Measurements from ENCODE around the gene DOK6.
"Not testable (repeated sequence)": the region's sequence is repeated elsewhere in the genome, so short reads cannot be mapped to it uniquely, and the experiment has no call there.

Gene DOK6

GRCh38 chr18:69631281-69631680 lies 230.6 kb downstream of the DOK6 start:
- DNase-seq: no peak

- DNase-seq: no peak
Measured at GRCh38 chr18:69635482-69635881, 234.8 kb downstream of the DOK6 start.

GRCh38 chr18:69636529-69637301 lies 236.0 kb downstream of the DOK6 start:
- no peak for DNase-seq

- DNase-seq: no peak
Measured at GRCh38 chr18:69638056-69638455, 237.4 kb downstream of the DOK6 start.

- no peak for DNase-seq
Measured at GRCh38 chr18:69647702-69648101, 247.0 kb downstream of the DOK6 start.

- no peak for DNase-seq
Measured at GRCh38 chr18:69648486-69648885, 247.8 kb downstream of the DOK6 start.

- no peak for DNase-seq
Measured at GRCh38 chr18:69649684-69650083, 249.0 kb downstream of the DOK6 start.

GRCh38 chr18:69651243-69651642 lies 250.6 kb downstream of the DOK6 start:
- no peak for DNase-seq

- DNase-seq: no peak
Measured at GRCh38 chr18:69655816-69656215, 255.1 kb downstream of the DOK6 start.

GRCh38 chr18:69658103-69658502 lies 257.4 kb downstream of the DOK6 start:
- no peak for DNase-seq

- no peak for DNase-seq
Measured at GRCh38 chr18:69658685-69659084, 258.0 kb downstream of the DOK6 start.

GRCh38 chr18:69659142-69659651 lies 258.5 kb downstream of the DOK6 start:
- DNase-seq: no peak

- DNase-seq: not testable (repeated sequence)
Measured at GRCh38 chr18:69662090-69662489, 261.4 kb downstream of the DOK6 start.

GRCh38 chr18:69664399-69664798 lies 263.7 kb downstream of the DOK6 start:
- DNase-seq: no peak

GRCh38 chr18:69674292-69674877 lies 273.7 kb downstream of the DOK6 start:
- DNase-seq: no peak

GRCh38 chr18:69674966-69675365 lies 274.3 kb downstream of the DOK6 start:
- DNase-seq: no peak

- DNase-seq: no peak
Measured at GRCh38 chr18:69677595-69677994, 276.9 kb downstream of the DOK6 start.

- no peak for DNase-seq
Measured at GRCh38 chr18:69680123-69680522, 279.4 kb downstream of the DOK6 start.

- DNase-seq: no peak
Measured at GRCh38 chr18:69683176-69683575, 282.5 kb downstream of the DOK6 start.

GRCh38 chr18:69684789-69685188 lies 284.1 kb downstream of the DOK6 start:
- DNase-seq: no peak

- DNase-seq: no peak
Measured at GRCh38 chr18:69686861-69687260, 286.2 kb downstream of the DOK6 start.

GRCh38 chr18:69689121-69689759 lies 288.6 kb downstream of the DOK6 start:
- DNase-seq: no peak

GRCh38 chr18:69691008-69691760 lies 290.5 kb downstream of the DOK6 start:
- no peak for DNase-seq

All from NCI-H2081 treated with DMSO at 0.1 percent for 48 hours (cell line).